Stimulated activated CD4-positive, alpha-beta T cell treated with anti-CD3 and anti-CD28 coated beads, Interleukin-4, amount 100 ng/mL, for 1 hour (primary cell): ENCODE results near the gene ROBO1.

Source experiments
- DNase-seq: peaks from one replicate; pipeline ENCODE4 v3.0.0-alpha.2; 2020

Gene ROBO1

DNA sequence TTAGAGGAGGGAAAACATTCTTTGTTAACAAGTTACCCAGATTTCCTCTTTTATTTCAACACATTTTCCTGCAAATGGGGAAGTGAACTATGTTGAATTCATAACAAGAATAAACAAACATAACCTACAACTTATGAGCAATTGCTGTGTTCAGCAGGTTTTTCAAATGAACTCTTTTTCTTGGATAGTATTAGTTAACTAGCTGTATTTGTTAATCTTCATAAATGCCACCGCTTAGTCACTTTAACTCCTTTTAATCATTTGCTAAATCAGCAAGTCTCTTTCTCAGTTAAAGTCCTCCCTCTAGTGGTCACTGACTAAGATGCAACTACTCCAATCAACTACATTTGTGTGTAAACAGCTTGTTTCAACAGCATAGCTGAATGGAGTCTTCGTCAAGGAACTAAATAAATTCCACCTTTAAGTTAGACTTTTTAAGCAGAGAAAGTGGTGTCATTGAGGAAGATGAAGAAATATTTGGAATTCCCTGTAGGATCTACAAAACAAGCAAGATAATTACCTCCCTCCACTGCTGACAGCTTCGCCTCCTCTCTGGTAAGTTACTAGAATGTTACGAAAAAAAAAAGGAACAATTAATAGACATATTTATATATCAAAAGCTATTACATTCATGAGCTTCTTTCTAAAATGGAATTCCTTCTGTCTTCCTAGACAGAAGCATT, 1122.0 kb downstream of the ROBO1 start:
- DNase-seq: no peak

GRCh38 chr3:78644847-78645246, 1123.0 kb downstream of the ROBO1 start:
- DNase-seq: no peak

- no peak for DNase-seq
These were observed 1125.4 kb downstream of the ROBO1 start for GRCh38 chr3:78642226-78643035.

GRCh38 chr3:78641703-78642102, 1126.1 kb downstream of the ROBO1 start:
- DNase-seq: no peak

DNA sequence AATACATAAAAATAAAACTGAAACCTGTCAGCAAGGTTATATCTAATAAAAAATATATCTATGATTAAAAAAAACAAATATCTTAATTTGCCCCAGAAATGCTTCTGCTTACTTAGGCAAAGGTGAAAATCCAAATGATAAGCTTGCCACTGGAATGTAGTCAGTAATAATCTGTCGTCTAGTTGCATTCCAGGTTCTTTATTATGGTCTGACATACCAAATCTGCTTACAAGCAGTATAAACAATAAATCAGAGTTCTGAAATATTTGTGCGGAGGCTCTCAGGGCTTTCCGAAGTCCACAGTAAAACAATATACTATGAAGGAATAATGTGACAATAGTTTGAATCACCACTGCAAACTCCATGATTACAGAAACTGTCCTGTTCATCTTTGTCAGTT, 1133.5 kb downstream of the ROBO1 start:
- no peak for DNase-seq

DNA sequence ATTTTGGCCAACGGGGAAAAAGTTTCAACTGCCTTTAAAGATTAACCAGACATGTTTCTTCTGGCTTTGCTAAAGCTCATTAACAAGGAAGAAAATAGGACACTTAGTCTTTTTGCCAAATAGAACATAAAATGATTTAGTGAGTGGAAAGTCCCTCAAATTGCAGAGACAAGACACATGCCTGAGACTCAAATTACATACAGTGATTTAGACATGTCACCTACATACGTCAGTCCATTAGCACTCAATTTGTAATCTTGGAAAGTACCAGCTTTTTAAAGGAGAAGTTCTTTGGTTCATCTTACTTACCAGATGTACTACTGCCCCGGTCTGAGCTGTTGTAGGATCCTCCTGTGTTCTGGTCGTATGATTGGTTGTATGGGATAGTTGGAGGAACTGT, 1134.2 kb downstream of the ROBO1 start:
- no peak for DNase-seq

DNA sequence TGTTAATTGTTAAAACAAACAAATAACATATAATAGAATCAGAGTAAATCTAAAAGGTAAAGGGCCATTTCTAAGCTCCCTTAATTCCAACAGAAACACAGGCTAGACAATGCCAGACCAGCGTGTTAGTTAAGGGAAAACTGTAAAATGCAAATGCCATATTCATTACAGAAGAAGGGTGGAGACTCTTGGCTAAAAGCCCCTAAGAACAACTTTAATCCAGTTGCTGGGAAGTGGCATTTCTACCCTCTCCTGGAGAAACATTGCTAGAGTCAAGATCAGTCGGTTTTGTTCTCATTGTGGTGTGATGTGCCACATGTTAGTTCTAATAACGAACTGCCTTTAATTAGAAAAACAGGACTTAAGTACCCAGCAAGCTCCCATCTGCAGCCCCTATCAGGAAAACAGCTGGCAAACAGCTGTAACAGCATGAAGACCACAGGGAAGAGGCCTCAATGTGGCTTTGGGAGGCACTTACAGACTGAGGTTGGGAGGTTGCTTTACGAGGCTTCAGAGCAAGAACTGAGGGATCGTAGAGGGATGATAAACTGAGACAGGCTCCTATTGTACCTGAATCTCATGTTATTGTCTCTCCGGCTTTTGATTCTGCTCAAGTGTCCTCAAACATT, 1134.8 kb downstream of the ROBO1 start:
- no peak for DNase-seq

GRCh38 chr3:78629544-78629943, 1138.3 kb downstream of the ROBO1 start:
- no peak for DNase-seq

DNA sequence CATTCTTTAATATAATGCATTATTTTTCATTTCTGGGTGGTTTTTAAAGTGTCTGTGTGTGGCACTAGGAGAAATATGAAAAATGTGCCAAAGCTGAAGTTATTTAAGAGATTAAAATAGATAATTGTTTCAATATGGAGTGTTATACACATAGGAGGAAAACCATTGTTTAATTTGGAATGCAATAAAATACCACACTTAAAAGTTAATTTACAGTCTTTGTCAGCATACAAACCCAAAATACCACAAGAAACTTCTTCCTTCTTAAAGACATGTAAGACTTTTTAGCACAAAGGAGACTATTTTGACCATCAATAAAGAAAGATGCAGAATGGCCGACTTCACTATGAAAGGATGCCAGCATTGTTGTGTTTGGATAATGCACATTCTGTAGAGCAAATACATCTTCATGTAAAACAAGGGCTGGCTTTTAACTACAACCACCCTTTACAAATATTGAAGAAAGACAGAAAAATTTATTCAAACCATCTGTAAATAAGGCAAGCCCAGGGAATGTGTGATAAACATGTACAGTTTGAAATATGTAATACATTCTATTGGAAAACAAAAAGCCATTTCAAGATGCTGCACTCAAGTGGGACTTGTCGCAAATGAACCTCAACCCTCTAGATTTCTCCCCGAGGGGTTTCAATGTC, 1146.6 kb downstream of the ROBO1 start:
- DNase-seq: no peak

- DNase-seq: no peak
These were observed 1153.3 kb downstream of the ROBO1 start for GRCh38 chr3:78614486-78614885.

DNA sequence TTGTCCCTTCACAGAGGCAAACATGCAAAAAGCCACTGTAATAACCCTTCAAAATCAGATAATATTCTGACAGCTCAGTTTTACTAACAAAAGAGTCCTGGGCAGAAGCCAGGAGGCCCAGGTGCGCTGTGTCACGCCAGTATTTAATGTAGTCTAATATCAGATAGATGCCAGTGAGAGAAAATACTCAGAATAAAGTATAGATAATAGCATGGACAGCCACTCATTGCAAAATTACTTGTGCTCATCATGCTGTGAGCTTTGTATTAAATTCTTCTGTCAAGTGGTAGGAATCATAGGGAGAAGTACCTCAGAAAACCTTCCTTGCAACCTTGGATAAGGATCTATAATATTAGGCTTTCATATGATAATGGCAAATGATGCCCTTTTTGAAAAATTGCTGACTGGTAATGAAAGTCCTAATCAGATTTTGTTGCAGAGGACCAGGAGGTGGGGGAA, 1154.3 kb downstream of the ROBO1 start:
- DNase-seq: no peak

- no peak for DNase-seq
These were observed 1156.5 kb downstream of the ROBO1 start for GRCh38 chr3:78611278-78611677.

- DNase-seq: no peak
These were observed 1157.2 kb downstream of the ROBO1 start for GRCh38 chr3:78610462-78611125.

GRCh38 chr3:78606756-78607155, 1161.0 kb downstream of the ROBO1 start:
- DNase-seq: no peak

DNA sequence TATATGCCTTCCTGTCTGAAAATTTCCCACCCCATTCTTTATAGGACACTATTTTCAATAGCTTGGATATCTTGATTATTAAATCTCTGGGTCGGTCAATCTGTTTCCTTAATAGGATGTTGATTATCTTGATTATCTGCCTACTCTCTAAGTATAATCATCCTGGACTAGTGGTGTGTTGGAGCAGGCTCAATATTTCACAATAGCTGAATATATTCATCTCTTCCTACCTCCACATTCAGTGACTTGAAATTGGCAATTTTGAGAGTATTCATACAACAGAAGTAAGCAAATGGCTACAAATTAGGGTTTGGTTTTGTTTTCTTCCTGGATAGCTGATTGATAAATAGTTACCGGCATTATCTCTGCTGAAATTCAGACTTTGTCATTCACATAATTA, 1162.6 kb downstream of the ROBO1 start:
- DNase-seq: no peak

DNA sequence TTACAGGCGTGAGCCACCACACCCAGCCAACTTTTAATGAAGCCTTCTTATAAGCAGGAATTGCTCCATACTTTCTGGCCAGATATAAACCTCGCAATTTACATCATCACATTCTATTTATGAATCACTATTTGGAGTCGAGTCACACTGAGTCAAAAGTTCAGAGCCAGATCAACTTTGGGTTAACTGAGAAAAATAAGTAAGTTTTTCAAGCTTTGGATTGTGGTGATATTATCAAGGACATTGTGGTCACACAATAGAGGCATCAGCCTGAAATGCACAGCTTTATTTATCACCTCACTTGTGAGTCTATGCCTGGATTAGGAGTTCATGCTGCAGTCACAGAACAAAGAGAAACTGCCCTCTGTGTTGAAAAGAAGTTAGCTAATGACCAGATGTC, 1163.5 kb downstream of the ROBO1 start:
- DNase-seq: no peak

- DNase-seq: no peak
These were observed 1166.5 kb downstream of the ROBO1 start for GRCh38 chr3:78601249-78601648.

DNA sequence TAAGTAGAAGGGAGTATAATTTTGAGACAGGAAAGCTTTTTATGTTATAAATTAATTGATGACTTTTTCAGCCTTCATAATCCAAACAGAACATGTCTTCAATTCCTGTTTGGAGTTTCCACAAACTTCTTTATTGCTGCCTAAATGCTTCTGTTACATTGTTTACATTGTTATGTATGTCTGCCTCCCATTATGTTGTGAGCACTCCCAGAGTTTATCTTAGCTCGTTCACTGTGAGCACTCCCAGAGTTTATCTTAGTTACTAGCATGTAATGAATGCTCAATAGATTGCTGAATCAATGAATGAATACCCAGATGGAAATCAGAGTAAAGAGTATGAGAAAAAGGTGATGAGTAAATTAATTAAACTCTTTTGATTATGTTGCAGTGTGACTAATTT, 1178.0 kb downstream of the ROBO1 start:
- DNase-seq: no peak

GRCh38 chr3:78588906-78589621, 1178.7 kb downstream of the ROBO1 start:
- no peak for DNase-seq

DNA sequence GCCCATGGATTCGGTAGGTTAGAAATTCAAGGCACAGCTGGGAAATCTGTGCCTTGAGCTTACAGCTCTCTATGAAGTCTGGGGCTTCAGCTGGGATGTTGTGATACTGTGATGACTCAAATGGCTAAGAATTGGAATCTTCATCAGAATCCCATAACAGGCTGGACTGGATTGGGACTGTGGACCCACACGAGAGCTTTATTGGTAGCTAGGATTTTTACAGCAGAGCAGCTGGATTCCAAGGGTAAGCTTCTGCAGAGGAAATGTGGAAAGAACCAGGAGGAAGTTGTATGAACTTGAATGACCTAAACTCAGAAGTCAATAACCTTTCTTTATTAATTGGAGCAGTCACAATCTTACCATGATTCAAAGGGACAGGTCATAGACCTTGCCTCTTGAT, 1187.1 kb downstream of the ROBO1 start:
- DNase-seq: no peak

DNA sequence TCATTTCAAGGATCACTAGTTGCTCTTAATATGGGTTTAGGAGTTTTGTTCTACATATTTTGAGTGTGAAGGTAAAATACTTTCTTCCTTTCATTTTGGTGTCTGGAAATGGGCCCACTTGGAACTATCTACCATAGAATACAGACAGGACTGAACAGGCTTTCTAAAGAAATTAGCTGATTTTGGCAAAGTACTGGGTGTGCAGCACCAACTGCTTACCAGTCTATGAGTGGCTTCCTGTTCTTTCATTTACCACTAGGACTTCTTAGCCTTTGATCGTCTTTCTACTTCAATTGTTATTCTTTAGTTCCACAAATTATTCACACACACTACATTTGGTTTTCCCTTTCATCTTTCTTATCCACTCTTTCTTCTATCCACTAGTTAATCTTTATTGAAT, 1196.3 kb downstream of the ROBO1 start:
- DNase-seq: no peak

- no peak for DNase-seq
These were observed 1197.3 kb downstream of the ROBO1 start for GRCh38 chr3:78570496-78570895.
